HUES6 (cell line): ENCODE measurements around the gene RIOX2.
A peak's percentile ranks its signal among the peaks of the same experiment; 100 is the strongest.

Source experiments
- H3K27ac ChIP-seq: 2 replicates; pipeline ENCODE4 v1.7.0; 2013; ENCODE audit warnings: low read depth, mild to moderate bottlenecking, low read length, inconsistent platforms
- H3K27me3 ChIP-seq: 2 replicates; pipeline ENCODE4 v1.6.1; 2013; ENCODE audit warnings: low read length; ENCODE audit not compliant: control insufficient read depth, insufficient read depth
- H3K36me3 ChIP-seq: 2 replicates; pipeline ENCODE4 v1.6.1; 2013; ENCODE audit warnings: low read length; ENCODE audit not compliant: control insufficient read depth, insufficient read depth
- H3K4me1 ChIP-seq: 2 replicates; pipeline ENCODE4 v1.6.1; 2013; ENCODE audit warnings: low read length; ENCODE audit not compliant: control insufficient read depth, insufficient read depth
- H3K4me3 ChIP-seq: 2 replicates; pipeline ENCODE4 v1.5.1; 2013; ENCODE audit warnings: low read depth, low read length
- H3K9ac ChIP-seq: one replicate; pipeline ENCODE4 v1.6.1; 2013; ENCODE audit warnings: mild to moderate bottlenecking, low read length
- H3K9me3 ChIP-seq: 2 replicates; pipeline ENCODE4 v1.6.1; 2013; ENCODE audit warnings: low read depth, low read length; ENCODE audit not compliant: control insufficient read depth, insufficient read depth

The RIOX2 gene

DNA sequence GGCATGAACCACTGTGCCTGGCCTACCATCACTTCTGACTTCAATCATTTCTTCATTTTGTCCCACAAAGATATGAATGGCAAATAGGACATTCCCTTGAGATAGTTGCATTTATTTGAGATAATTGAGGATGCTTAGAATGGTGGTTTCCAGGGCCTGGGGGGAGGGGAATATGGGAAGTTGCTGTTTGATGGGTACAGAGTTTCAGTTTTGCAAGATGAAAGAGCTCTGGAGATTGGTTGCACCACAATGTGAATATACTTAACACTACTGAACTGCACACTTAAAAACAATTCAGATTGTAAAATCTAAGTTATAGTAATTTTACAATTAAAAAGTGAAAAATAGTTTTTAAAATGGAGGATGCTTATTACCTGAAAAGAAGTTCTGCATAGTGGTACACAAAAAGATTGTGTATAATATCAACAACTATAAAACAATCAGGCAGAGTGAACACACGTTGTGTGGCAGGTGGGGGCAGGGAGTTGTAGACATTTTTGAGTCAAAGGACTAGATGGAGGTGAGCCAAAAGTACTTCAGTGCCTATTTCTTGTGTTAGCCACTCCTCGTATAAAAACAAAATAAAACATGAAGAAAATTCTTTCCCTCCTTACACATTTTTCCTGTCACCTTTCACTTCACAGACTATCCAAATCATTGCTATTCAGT lies 18.5 kb upstream of the RIOX2 start:
- H3K4me1 ChIP-seq, result peaks cover 14% of the 10 kb centered on the region; the same call in 1 of the 2 replicates
- no peak overlapping the region for H3K27ac ChIP-seq

GRCh38 chr3:97988784-97989568 lies 16.7 kb upstream of the RIOX2 start:
- no peak overlapping the region for H3K27ac ChIP-seq
- H3K4me1 ChIP-seq, result peaks cover 13% of the 10 kb centered on the region; the same call in 1 of the 2 replicates
- H3K9ac ChIP-seq, result no peak overlapping the region
- no peak overlapping the region for H3K4me3 ChIP-seq
- no peaks in the 10 kb centered on the region for H3K27me3 ChIP-seq
- no peaks in the 10 kb centered on the region for H3K36me3 ChIP-seq
- no peaks in the 10 kb centered on the region for H3K9me3 ChIP-seq

More for the DNA sequence above, 18.5 kb upstream of the RIOX2 start:
- no peaks in the 10 kb centered on the region for H3K36me3 ChIP-seq
- no peak overlapping the region for H3K4me3 ChIP-seq
- H3K27me3 ChIP-seq, result no peaks in the 10 kb centered on the region
- H3K9me3 ChIP-seq, result no peaks in the 10 kb centered on the region
- H3K9ac ChIP-seq, result no peak overlapping the region

- Histone ChIP-seq H3K4me3 (no peak overlapping the region), H3K9ac (no peak overlapping the region), H3K9me3 (no peaks in the 10 kb centered on the region), H3K27ac (no peak overlapping the region), H3K27me3 (no peaks in the 10 kb centered on the region), H3K36me3 (no peaks in the 10 kb centered on the region), H3K4me1 (no peaks in the 10 kb centered on the region)
These were observed 15.1 kb upstream of the RIOX2 start for GRCh38 chr3:97987306-97987705.

DNA sequence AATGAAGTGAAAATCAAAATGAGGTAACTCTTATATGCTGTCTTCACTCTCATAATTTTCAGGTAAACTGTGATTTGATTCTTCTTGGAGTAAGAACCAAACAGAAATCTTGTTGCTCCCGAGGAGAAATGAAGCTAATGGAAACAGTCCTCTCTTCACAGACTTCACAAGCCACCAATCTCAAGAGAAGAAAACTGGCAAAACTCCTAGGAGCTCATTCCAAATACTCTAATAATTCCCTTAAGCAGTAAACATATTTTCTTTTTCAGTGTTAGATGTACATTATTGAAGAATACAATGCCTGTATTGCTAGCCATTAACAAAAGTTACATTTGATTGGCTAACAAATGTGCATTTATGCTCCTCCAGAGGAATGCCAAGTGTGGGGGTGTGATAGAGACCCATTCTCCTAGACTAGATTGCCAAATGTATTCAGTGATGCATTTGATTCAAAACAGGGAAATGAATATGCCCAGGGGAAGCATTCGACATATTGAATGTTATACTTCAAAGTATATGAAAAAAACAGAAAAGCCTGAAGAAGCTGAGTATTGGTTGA lies 11.8 kb upstream of the RIOX2 start:
- Histone ChIP-seq H3K9me3 (no peaks in the 10 kb centered on the region), H3K4me1 (no peaks in the 10 kb centered on the region; the same call in 1 of the 2 replicates), H3K36me3 (no peaks in the 10 kb centered on the region), H3K9ac (no peak overlapping the region), H3K4me3 (no peak overlapping the region), H3K27ac (no peak overlapping the region), H3K27me3 (no peaks in the 10 kb centered on the region)

DNA sequence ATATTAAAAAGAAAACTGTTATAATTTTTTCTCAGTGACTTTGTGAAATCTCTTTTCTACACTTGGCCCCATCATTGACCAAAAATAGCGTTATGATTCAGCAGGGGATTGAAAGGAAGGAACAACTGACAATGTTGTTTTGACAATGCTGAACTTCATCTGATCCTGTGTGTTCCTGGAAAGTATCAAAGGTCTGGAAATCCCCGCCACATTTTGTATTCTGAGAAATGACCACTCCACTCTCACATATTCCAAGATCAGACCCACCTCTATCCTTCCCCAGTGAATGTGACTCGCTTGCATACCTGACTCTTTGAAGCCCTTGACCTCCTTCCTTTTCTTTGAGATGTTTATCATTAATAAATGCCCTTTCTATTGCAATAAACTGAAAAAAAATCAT lies 9.7 kb upstream of the RIOX2 start:
- Histone ChIP-seq H3K27ac (no peak overlapping the region), H3K4me1 (no peaks in the 10 kb centered on the region; the same call in 1 of the 2 replicates), H3K27me3 (no peaks in the 10 kb centered on the region), H3K9me3 (no peaks in the 10 kb centered on the region), H3K4me3 (no peak overlapping the region), H3K9ac (no peak overlapping the region), H3K36me3 (no peaks in the 10 kb centered on the region)

GRCh38 chr3:97979610-97980009 lies 7.4 kb upstream of the RIOX2 start:
- Histone ChIP-seq H3K4me3 (no peak overlapping the region), H3K27ac (no peak overlapping the region), H3K36me3 (no peaks in the 10 kb centered on the region), H3K27me3 (no peaks in the 10 kb centered on the region), H3K9me3 (no peaks in the 10 kb centered on the region), H3K4me1 (no peaks in the 10 kb centered on the region; the same call in 1 of the 2 replicates), H3K9ac (no peak overlapping the region)

DNA sequence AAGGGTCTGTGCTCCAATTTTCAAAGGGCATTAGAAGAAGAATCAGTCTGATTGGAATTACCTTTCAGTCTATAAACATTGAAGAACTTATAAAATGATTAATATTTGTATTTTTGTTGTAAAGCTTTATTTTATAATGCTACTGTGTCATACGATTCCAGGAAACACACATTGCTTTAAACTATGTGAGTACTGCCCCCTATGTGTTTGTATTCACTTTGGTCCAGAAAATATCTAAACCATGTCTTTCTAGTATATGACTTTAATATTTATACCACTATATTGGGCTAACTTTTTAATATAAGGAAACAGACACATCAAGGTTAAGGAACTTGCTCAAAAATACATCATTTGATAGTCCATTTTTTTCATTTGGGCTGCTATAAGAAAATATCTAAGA lies 3.2 kb upstream of the RIOX2 start:
- Histone ChIP-seq H3K4me3 (no peak overlapping the region), H3K27me3 (peaks cover 8% of the 10 kb centered on the region), H3K9me3 (no peaks in the 10 kb centered on the region), H3K9ac (no peak overlapping the region), H3K36me3 (no peaks in the 10 kb centered on the region), H3K27ac (no peak overlapping the region), H3K4me1 (peaks cover 9% of the 10 kb centered on the region)

DNA sequence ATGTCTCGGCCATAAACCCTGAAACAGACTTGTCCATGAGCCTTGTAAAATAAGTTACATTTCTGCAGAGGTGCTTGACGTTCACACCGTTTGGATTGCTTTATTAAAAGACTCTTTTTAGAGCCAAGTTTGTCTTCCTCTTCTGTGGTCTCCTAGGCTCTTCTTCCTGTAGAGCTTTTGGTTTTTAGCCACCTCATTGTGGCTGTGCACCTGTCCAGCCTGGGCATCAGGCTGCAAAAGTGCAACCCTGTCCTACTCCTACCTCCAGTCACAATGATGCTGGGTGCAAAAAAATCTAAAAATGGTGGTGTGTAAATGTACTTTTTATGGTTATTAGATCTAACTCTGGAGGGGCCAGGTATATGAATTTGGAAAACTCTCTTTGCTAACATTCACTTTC lies 2.8 kb upstream of the RIOX2 start:
- no peaks in the 10 kb centered on the region for H3K9me3 ChIP-seq
- H3K36me3 ChIP-seq, result no peaks in the 10 kb centered on the region
- H3K9ac ChIP-seq, result no peak overlapping the region
- no peak overlapping the region for H3K27ac ChIP-seq
- H3K4me1 ChIP-seq, result peaks cover 9% of the 10 kb centered on the region
- H3K27me3 ChIP-seq, result peaks cover 8% of the 10 kb centered on the region
- no peak overlapping the region for H3K4me3 ChIP-seq

- Histone ChIP-seq H3K4me1 (peaks cover 9% of the 10 kb centered on the region), H3K4me3 (no peak overlapping the region), H3K36me3 (no peaks in the 10 kb centered on the region), H3K27ac (no peak overlapping the region), H3K27me3 (peaks cover 8% of the 10 kb centered on the region), H3K9me3 (no peaks in the 10 kb centered on the region), H3K9ac (no peak overlapping the region)
These were observed 745 bp upstream of the RIOX2 start for GRCh38 chr3:97972976-97973375.

GRCh38 chr3:97970956-97971620 lies 1.1 kb downstream of the RIOX2 start:
- Histone ChIP-seq H3K9me3 (no peaks in the 10 kb centered on the region), H3K9ac (peak overlapping the region; percentile 69), H3K4me3 (peak overlapping the region; percentile 63), H3K4me1 (peaks cover 9% of the 10 kb centered on the region), H3K27me3 (peaks cover 8% of the 10 kb centered on the region), H3K36me3 (peaks cover 4% of the 10 kb centered on the region; the same call in 1 of the 2 replicates), H3K27ac (no peak overlapping the region)
